Left lung (tissue), 10 donors: Measurements from ENCODE around the gene ABHD6. TPM values are rescaled to one million over a fixed set of nuclear protein-coding genes. Genes with fewer than 3 reads are reported as not detected.

ENCODE experiments used
- ATAC-seq: fragments of 200-7000 bp; cut with Tn5 transposase; one replicate; pipeline ENCODE4 v1.9.1; 2020; ENCODE audit warnings: moderate library complexity
- DNase-seq, 4 donors: peaks; one replicate each; pipeline ENCODE4 v3.0.0-alpha.2; 2013 to 2020
- H3K27ac ChIP-seq, 2 donors: fragments of 200-600 bp; sonication (generic) in 1 of 2; one replicate each; pipeline versions ENCODE4 v1.5.0 to v1.8.0; 2020 to 2021
- H3K27me3 ChIP-seq, 2 donors: fragments of 200-600 bp; sonication (generic) in 1 of 2; one replicate each; pipeline versions ENCODE4 v1.5.0 to v1.8.0; 2020 to 2021
- H3K36me3 ChIP-seq, 2 donors: fragments of 200-600 bp; sonication (generic) in 1 of 2; one replicate each; pipeline versions ENCODE4 v1.5.0 to v1.8.0; 2020 to 2021
- H3K4me1 ChIP-seq, 2 donors: fragments of 200-600 bp; one replicate each; pipeline ENCODE4 v1.8.0; 2021
- H3K4me3 ChIP-seq, 2 donors: fragments of 200-600 bp; sonication (generic) in 1 of 2; one replicate each; pipeline versions ENCODE4 v1.5.0 to v1.8.0; 2020 to 2021; ENCODE audit warnings: mild to moderate bottlenecking in 1 of 2
- H3K9me3 ChIP-seq, 2 donors: fragments of 200-600 bp; sonication (generic) in 1 of 2; one replicate each; pipeline versions ENCODE4 v1.5.0 to v1.8.0; 2020 to 2021
- intact Hi-C, 2 donors: fragments of 100-400 bp; cut with DNase I; formaldehyde crosslinking; loops; one replicate each; pipeline versions ENCODE4 v1.11.2 to v1.14.2; 2022
- polyA plus RNA-seq, 6 donors: library from polyadenylated mRNA; unstranded; fragments of 120-200 nt; gene quantifications; one replicate each; pipeline ENCODE4 v1.2.1, GENCODE V29; 2013; ENCODE audit not compliant: insufficient read length in 6 of 6
- total RNA-seq, 2 donors: library from RNA; stranded (reverse); fragmentation: NEBNext Ultra II Directional; extraction: Animal tissue kit (Norgen Biotek cat#: 25700); gene quantifications; one replicate each; pipeline ENCODE4 v1.2.1, GENCODE V29; 2021
- TF ChIP-seq, protein P1 (sequence below), 2 donors: fragments of 200-600 bp; sonication (generic) in 1 of 2; IDR thresholded peaks; one replicate each; pipeline versions ENCODE4 v1.5.0 to v1.8.0; 2021; ENCODE audit warnings: antibody characterized with exemption in 2 of 2
- donor health status: DM: no; HTN: yes; CAD: no.
- donor health status: DM: no; HTN: no; CAD: no.

The ABHD6 gene
- total and polyA plus RNA-seq, 8 donors = 4.8 to 12.7 (median 8.2) TPM

DNA sequence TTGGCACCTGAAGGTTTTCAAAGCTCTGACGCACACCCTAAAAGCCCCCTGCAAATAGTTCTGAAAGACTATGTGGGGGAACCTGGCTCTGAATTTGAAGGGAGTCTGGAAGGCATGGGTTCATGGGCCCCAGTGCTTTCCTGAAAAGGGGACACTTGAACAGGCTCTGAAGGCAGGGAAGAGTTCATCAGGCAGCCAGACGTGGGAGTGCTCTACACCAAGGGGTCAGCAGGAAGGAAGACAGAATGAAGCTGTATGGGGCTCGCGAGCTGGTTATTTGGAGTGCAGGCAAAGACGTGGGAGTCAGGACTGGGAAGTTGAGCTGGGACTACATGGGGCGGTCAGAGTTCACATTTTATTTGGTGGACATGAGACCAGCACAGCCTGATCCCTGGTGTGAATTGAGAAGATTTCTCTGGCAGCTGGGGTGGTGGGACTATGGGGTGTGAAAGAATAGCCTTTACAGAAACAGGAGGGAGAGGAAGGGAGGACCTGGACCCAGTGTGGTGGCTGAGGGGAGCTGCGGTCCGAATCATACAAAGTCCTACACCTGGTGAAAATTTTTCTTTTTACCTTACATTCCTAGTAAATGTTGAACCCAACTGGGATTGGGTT is 12.6 kb downstream of the ABHD6 start:
- Histone ChIP-seq H3K9me3 (no peaks in the 10 kb centered on the region), H3K27ac (no peak overlapping the region), H3K27me3 (no peaks in the 10 kb centered on the region), H3K4me1 (no peaks in the 10 kb centered on the region), H3K36me3 (no peaks in the 10 kb centered on the region), H3K4me3 (no peak overlapping the region)
- intact Hi-C loops = no loop called here
- DNase-seq (no peak), ATAC-seq (peak; percentile 22)
- TF ChIP-seq, protein P1, sequence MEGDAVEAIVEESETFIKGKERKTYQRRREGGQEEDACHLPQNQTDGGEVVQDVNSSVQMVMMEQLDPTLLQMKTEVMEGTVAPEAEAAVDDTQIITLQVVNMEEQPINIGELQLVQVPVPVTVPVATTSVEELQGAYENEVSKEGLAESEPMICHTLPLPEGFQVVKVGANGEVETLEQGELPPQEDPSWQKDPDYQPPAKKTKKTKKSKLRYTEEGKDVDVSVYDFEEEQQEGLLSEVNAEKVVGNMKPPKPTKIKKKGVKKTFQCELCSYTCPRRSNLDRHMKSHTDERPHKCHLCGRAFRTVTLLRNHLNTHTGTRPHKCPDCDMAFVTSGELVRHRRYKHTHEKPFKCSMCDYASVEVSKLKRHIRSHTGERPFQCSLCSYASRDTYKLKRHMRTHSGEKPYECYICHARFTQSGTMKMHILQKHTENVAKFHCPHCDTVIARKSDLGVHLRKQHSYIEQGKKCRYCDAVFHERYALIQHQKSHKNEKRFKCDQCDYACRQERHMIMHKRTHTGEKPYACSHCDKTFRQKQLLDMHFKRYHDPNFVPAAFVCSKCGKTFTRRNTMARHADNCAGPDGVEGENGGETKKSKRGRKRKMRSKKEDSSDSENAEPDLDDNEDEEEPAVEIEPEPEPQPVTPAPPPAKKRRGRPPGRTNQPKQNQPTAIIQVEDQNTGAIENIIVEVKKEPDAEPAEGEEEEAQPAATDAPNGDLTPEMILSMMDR (IDR thresholded peaks at IDR 0.05) = no peak

DNA sequence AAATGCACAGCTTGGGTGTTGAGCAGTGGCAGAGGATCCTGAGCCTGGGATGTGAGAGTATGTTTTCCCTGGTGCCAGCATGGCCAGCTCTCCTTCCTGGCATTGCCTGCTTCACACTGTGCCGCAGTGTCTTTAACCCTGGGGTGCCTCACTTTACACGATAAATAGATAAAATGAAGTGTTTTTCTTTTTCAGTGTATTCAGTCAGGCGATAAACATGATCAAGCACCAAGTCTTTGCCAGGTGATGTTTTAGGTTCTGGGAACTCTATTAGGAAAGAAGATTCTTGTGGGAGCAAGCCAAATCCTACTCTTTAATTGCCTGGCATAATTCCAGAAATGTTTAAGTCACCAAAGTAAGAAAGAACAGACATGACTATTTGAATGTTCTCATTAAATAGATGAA is 14.0 kb downstream of the ABHD6 start:
- TF ChIP-seq, protein P1 (IDR thresholded peaks at IDR 0.05) = no peak
- no peak overlapping the region for H3K4me3 ChIP-seq
- no peak overlapping the region for H3K27ac ChIP-seq
- no peaks in the 10 kb centered on the region for H3K27me3 ChIP-seq
- H3K9me3 ChIP-seq = no peaks in the 10 kb centered on the region
- no peaks in the 10 kb centered on the region for H3K4me1 ChIP-seq
- ATAC-seq (no peak), DNase-seq (no peak)
- peaks cover 0 to 1% of the 10 kb centered on the region in 2 donors for H3K36me3 ChIP-seq
- intact Hi-C loops = no loop called here

DNA sequence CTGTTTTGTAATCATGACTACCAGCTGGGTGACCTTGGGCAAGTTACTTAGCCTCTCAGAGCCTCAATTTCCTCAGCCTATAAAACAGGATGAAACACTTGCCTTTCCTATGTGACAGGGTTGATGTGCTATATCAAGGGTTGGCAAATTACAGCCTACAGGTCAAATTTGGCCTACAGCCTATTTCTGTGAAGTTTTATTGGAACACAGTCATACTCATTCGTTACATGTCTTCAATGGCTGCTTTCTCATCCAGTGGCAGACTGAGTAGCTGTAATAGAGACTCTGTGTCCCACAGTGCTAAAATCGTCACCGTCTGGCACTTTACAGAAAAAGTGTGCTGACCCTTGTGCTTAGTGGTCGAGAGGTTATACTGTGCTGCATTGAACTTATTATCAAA is 16.6 kb downstream of the ABHD6 start:
- Histone ChIP-seq H3K4me1 (no peaks in the 10 kb centered on the region), H3K27ac (no peak overlapping the region), H3K4me3 (no peak overlapping the region), H3K36me3 (peaks cover 0 to 21% of the 10 kb centered on the region in 2 donors), H3K9me3 (no peaks in the 10 kb centered on the region), H3K27me3 (no peaks in the 10 kb centered on the region)
- no peak for DNase-seq
- TF ChIP-seq, protein P1 (IDR thresholded peaks at IDR 0.05) = no peak
- intact Hi-C loops = no loop called here
- ATAC-seq = no peak

DNA sequence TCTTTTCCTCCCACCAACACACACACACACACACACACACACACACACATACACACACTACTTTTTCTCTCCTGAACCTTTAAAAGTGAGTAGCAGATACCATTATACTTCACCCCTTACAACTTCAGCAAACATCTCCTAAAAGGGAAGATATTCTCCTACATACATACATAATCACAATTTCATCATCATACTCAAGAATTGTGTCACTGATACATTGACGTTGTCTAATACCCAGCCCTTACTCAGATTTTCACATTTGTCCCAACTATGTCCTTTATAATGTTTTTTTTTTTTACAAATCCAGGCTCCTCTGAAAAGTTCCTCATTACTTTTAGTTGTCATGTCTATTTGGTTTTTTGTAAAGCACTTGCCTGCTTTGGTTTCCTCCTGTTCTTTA is 18.5 kb downstream of the ABHD6 start:
- intact Hi-C loops = no loop called here
- H3K36me3 ChIP-seq = peaks cover 0 to 27% of the 10 kb centered on the region in 2 donors
- H3K4me3 ChIP-seq = no peak overlapping the region
- no peaks in the 10 kb centered on the region for H3K4me1 ChIP-seq
- ATAC-seq = no peak
- no peaks in the 10 kb centered on the region for H3K9me3 ChIP-seq
- no peak overlapping the region for H3K27ac ChIP-seq
- DNase-seq = no peak
- H3K27me3 ChIP-seq = no peaks in the 10 kb centered on the region
- TF ChIP-seq, protein P1 (IDR thresholded peaks at IDR 0.05) = no peak

DNA sequence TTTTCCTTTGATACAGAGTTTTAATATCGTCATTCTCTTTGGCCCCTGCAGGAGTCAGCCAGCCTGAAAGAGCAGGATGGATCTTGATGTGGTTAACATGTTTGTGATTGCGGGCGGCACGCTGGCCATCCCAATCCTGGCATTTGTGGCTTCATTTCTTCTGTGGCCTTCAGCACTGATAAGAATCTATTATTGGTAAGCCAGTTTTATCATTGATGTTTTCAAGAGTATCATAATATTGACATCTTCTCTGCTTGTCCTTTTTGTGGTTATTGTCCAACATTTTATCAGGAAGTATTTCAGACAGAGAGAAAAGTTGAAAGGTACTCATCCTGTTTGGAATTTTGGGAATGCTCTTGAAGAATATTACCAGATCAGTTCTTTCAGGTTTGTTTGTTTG is 18.9 kb downstream of the ABHD6 start:
- no peak for DNase-seq
- intact Hi-C loops = no loop called here

More for the DNA sequence above, 18.9 kb downstream of the ABHD6 start:
- TF ChIP-seq, protein P1 (IDR thresholded peaks at IDR 0.05) = no peak
- no peak for ATAC-seq
- no peaks in the 10 kb centered on the region for H3K27me3 ChIP-seq
- H3K9me3 ChIP-seq = no peaks in the 10 kb centered on the region
- H3K4me1 ChIP-seq = no peaks in the 10 kb centered on the region
- H3K4me3 ChIP-seq = no peak overlapping the region
- no peak overlapping the region for H3K27ac ChIP-seq
- peaks cover 0 to 27% of the 10 kb centered on the region in 2 donors for H3K36me3 ChIP-seq
